ENCODE results near the gene PCDHGB1. TPM values are rescaled to one million over a fixed set of nuclear protein-coding genes. Genes with fewer than 3 reads are reported as not detected.
"Not testable (repeated sequence)": the region's sequence is repeated elsewhere in the genome, so short reads cannot be mapped to it uniquely, and the experiment has no call there.

The PCDHGB1 gene
- polyA plus RNA-seq, 3 donors, result not detected

GRCh38 chr5:141397756-141398551, 48.1 kb downstream of the PCDHGB1 start, which contains the start of gene PCDHGB5:
PCDHGB5 (plus strand) TSS chr5:141397947; CDS start chr5:141398128, 181 bp downstream.
- intact Hi-C loops (cut with micrococcal nuclease); DNase-seq; H3K79me2 ChIP-seq (ENCODE audit: insufficient read depth, low read length); H3K4me2 ChIP-seq (replicated peaks; ENCODE audit: extremely low read depth, low read length, poor library complexity, severe bottlenecking); H3K9ac ChIP-seq (ENCODE audit: insufficient read depth, low read length, poor library complexity, severe bottlenecking); H3K4me1 Mint-ChIP-seq; H3K4me3 ChIP-seq (replicated peaks in 1 of 3; ENCODE audit: low read depth in 2 of 3, low read length in 3 of 3); H3K36me3 ChIP-seq (replicated peaks in 1 of 2; ENCODE audit: control insufficient read depth in 1 of 2, insufficient read depth in 2 of 2, low read length in 2 of 2); H3K4me1 ChIP-seq (ENCODE audit: control insufficient read depth in 1 of 2, insufficient read depth in 2 of 2, low read length in 2 of 2); H3K27ac ChIP-seq (ENCODE audit: low read depth in 1 of 2, low read length in 2 of 2); H3K27ac Mint-ChIP-seq; H4K20me1 ChIP-seq (ENCODE audit: insufficient read depth, low read length): not testable (repeated sequence)
- 1% methylated on average over 13 of the region's 43 CpGs for WGBS (ENCODE audit: insufficient coverage)
- Mint-ChIP-seq H3K9me3 (peaks cover 37 to 76% (median 64%) of the 10 kb centered on the region in 7 donors), H3K4me3 (peak within 1 kb of the TSS; percentile 37 to 73), H3K36me3 (peaks cover 7 to 13% of the 10 kb centered on the region in 2 donors), H3K27me3 (ENCODE audit: low read depth in 3 of 3) (peaks cover 69 to 85% (median 83%) of the 10 kb centered on the region in 3 donors)
- H2AFZ ChIP-seq (ENCODE audit: insufficient read depth, low read depth, low read length, poor library complexity, severe bottlenecking), result peak within 1 kb of the TSS; percentile 29
- peaks cover 50 to 83% of the 10 kb centered on the region in 2 donors for H3K9me3 ChIP-seq (replicated peaks in 1 of 2; ENCODE audit: control insufficient read depth in 1 of 2, insufficient read depth in 1 of 2, low read length in 2 of 2)
- H3K27me3 ChIP-seq (ENCODE audit: control insufficient read depth in 2 of 2, insufficient read depth in 2 of 2, low read length in 2 of 2), result peaks cover 56 to 97% of the 10 kb centered on the region in 2 donors
- TF ChIP-seq CTCF (IDR thresholded peaks at IDR 0.05), result peak; percentile 49

GRCh38 chr5:141398608-141399007, 48.7 kb downstream of the PCDHGB1 start:
- peaks cover 69 to 85% (median 83%) of the 10 kb centered on the region in 3 donors for H3K27me3 Mint-ChIP-seq (ENCODE audit: low read depth in 3 of 3)
- Histone ChIP-seq H3K4me1 (ENCODE audit: control insufficient read depth in 1 of 2, insufficient read depth in 2 of 2, low read length in 2 of 2) (peaks cover 0 to 3% of the 10 kb centered on the region in 2 donors), H3K9ac (ENCODE audit: insufficient read depth, low read length, poor library complexity, severe bottlenecking) (no peak overlapping the region), H3K4me2 (replicated peaks; ENCODE audit: extremely low read depth, low read length, poor library complexity, severe bottlenecking) (no peak overlapping the region), H3K79me2 (ENCODE audit: insufficient read depth, low read length) (no peaks in the 10 kb centered on the region), H3K4me3 (replicated peaks in 1 of 3; ENCODE audit: low read depth in 2 of 3, low read length in 3 of 3) (no peak overlapping the region), H3K27ac (ENCODE audit: low read depth in 1 of 2, low read length in 2 of 2) (no peak overlapping the region), H3K9me3 (replicated peaks in 1 of 2; ENCODE audit: control insufficient read depth in 1 of 2, insufficient read depth in 1 of 2, low read length in 2 of 2) (peaks cover 50 to 83% of the 10 kb centered on the region in 2 donors), H3K27me3 (ENCODE audit: control insufficient read depth in 2 of 2, insufficient read depth in 2 of 2, low read length in 2 of 2) (peaks cover 59 to 97% of the 10 kb centered on the region in 2 donors), H4K20me1 (ENCODE audit: insufficient read depth, low read length) (no peaks in the 10 kb centered on the region), H3K36me3 (replicated peaks in 1 of 2; ENCODE audit: control insufficient read depth in 1 of 2, insufficient read depth in 2 of 2, low read length in 2 of 2) (no peaks in the 10 kb centered on the region), H2AFZ (ENCODE audit: insufficient read depth, low read depth, low read length, poor library complexity, severe bottlenecking) (no peak overlapping the region)
- no peak overlapping the region for H3K27ac Mint-ChIP-seq
- intact Hi-C loops (cut with micrococcal nuclease), result no loop called here
- peak overlapping the region in 1 of 2 donors; percentile 73 for H3K4me3 Mint-ChIP-seq
- no peak for DNase-seq
- 30% methylated on average over 14 of the region's 15 CpGs for WGBS (ENCODE audit: insufficient coverage)
- H3K4me1 Mint-ChIP-seq, result peaks cover 9% of the 10 kb centered on the region
- no peak for TF ChIP-seq CTCF (IDR thresholded peaks at IDR 0.05)
- H3K36me3 Mint-ChIP-seq, result peaks cover 9 to 10% of the 10 kb centered on the region in 2 donors
- H3K9me3 Mint-ChIP-seq, result peaks cover 37 to 76% (median 64%) of the 10 kb centered on the region in 7 donors
